GM08714 (cell line): Measurements from ENCODE around the gene FASLG.
"Not testable (repeated sequence)": the region's sequence is repeated elsewhere in the genome, so short reads cannot be mapped to it uniquely, and the experiment has no call there.

Experiments
- H3K4me3 ChIP-seq: fragments of 200-500 bp; sonication (Bioruptor generic); 2 replicates; pipeline ENCODE4 v1.5.1; 2014; ENCODE audit warnings: mild to moderate bottlenecking, low read length, inconsistent platforms
- ZNF274 ChIP-seq: IDR thresholded peaks from 2 replicates; pipeline ENCODE4 v1.6.1; 2012; ENCODE audit warnings: mild to moderate bottlenecking, low read depth, low read length

Gene FASLG

DNA sequence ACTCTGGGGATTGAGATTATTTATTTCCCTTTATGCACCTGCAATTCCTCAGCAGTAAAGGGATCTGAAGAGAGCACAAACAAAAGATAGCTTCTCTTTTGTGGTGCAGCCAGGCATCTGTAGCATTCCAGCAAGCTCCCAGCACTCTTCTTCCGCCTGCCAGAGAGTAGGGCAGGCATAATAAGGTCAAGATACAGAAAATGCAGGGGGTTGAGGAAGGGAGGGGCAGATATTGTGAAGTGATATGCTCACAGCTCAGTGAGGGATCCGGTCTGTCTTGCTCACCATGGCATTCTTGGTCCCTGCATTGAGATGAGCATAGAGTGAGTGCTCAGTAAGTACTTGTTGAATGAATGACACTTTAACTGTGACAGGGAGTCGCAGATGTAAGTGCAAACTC, 23.9 kb downstream of the FASLG start:
- no peak overlapping the region for H3K4me3 ChIP-seq
- TF ChIP-seq ZNF274: no peak

- no peak overlapping the region for H3K4me3 ChIP-seq
- no peak for TF ChIP-seq ZNF274
Measured at GRCh38 chr1:172686143-172686542, 27.2 kb downstream of the FASLG start.

DNA sequence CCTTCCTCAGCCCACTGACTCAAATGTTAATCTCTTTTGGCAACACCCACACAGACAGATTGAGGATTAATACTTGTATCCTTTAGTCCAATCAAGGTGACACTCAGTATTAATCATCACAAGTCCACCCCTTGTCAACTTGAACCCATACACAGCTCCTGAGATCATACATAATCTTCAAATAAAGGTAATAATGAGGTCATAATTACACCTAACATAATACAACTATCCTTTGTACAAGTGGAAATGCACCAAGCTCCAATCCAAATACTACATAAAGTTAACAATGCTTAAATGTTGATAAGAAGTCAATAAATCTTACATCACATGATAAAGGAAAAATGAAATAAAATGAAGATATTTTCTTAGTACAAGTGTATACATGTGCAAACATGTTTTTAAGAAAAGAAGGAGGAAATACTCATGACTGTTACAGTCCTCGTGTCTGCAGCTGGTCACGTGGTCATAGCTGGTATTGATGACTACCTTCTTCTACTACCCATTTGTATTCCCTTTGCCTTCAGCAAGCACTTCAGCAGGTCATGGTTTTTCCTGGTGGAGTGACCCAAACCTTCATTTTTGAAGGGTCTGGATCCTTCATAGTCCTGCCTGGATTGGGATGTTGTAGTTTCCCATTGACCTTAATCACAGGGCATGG, 29.7 kb downstream of the FASLG start:
- not testable (repeated sequence) for H3K4me3 ChIP-seq

DNA sequence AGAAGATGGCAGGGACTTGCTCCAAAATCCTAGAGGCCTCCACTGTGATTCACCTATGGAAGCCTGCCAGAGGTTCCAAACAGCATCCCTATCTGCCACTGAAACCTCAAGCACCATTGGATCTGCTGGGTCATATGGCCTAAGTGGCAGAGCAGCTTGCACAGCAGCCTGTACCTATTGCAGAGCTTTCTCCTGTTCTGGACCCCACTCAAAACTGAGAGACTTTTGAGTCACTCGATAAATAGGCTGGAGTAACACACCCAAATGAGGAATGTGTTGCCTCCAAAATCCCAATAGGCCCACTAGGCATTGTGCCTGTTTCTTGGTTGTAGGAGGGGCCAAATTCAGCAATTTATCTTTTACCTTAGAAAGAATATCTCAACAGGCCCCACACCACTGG, 32.0 kb downstream of the FASLG start:
- not testable (repeated sequence) for H3K4me3 ChIP-seq

DNA sequence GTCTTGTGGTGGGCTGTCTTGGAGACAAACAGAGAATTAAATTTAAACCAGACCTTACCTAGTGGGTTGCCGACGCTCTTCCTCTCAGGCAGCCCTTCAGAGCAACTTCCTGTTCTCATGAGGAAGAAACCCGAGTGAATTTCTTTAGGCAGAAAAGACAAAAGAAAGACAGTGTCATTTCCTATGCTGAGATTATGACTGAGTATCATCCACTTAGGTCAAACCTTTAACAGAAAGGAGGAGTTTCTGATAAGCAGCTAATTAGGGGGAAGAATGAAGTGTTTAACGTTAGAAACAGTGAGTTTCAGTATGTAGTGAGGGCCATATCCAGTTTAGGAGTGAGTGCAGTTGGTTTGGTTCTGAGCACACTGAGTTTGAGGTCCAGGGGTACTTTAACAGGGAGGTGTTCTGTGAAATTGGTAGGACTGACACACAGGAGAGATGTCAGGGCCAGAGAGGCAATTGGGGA, 38.7 kb downstream of the FASLG start:
- no peak overlapping the region for H3K4me3 ChIP-seq
- TF ChIP-seq ZNF274: no peak

GRCh38 chr1:172698224-172698623, 39.3 kb downstream of the FASLG start:
- no peak for TF ChIP-seq ZNF274
- no peak overlapping the region for H3K4me3 ChIP-seq

GRCh38 chr1:172699111-172699510, 40.2 kb downstream of the FASLG start:
- H3K4me3 ChIP-seq: no peak overlapping the region
- no peak for TF ChIP-seq ZNF274

DNA sequence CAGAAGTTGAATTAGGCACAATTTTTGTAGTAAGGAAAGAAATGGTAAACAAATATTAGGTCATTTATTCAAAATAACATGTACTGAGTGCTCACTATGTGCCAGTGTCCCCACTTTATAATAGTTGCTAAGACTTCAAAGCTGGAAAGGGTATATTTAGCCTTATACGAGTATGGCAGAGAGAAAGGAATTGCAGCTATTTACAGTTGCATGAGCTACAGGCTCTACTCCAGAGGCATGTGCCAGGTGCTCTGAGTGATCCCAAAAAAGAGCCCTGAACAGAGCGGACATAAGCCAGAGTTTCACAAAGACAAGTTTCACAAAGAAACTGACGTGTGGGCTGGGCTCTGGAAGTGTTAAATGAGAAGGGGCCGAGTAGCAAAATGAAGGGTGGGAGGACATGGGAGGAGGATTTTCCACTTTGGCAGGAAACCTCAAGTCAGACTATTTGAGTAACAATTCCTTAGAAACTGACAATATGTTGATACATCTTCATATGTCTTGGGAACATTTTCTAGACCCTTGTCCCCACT, 40.9 kb downstream of the FASLG start:
- H3K4me3 ChIP-seq: no peak overlapping the region

GRCh38 chr1:172700556-172700955, 41.7 kb downstream of the FASLG start:
- no peak for TF ChIP-seq ZNF274
- no peak overlapping the region for H3K4me3 ChIP-seq

More for the DNA sequence above, 40.9 kb downstream of the FASLG start:
- no peak for TF ChIP-seq ZNF274

DNA sequence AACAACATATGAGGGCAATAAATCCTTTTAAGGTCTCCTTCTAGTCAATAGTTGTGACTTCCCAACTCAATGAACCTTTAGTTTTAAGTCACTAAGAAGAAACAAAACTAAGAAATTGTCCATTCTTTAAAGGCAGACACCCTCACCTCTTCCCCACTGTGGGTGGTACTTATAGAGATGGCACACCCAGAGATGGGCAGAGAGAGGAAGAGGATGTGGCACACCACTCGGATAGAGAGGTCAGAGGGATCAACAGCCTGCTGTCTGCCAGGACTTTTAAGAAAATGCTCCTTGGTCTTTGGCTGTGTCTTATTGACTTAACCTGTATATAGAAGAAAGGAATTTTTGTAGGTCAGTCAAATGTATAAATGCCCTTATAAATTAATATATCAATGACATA, 45.1 kb downstream of the FASLG start:
- H3K4me3 ChIP-seq: no peak overlapping the region
- TF ChIP-seq ZNF274: no peak

DNA sequence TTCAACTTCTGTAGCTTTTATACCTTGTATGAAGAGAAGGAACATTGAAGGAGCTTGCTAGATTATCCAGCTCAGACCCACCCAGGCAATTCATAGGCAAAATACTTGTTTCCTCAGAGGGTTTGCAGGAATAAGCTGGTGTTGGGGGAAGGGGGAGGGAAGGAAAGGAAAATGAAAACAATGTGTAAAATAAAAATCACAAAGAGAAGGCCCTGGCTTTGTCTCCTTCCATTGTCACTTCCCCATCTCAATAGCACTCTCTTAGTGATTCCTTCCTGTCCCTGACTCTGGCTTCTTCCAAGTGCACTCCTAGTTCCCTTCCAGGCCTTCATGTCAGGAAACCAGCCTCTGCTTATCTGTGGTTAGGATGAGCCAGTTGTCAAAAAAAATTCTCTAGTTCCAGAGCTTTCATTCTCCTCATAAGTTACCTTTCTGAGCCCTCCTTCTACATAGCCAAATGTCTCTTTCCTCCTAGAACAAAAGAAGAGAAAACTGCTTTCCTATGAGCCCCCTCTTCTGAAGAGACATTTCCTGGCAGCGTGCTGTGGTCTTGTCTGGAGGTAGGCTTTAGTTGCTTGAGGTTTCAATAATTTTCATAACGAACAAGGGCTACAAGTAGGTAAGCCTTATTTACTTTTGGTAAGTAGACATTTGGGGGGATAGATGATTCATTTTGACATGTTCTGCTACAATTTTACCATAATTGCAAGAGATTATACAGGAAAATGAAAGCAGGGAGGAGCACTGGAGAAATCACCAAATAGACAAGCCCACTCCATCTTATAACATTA, 45.7 kb downstream of the FASLG start:
- no peak for TF ChIP-seq ZNF274
- H3K4me3 ChIP-seq: no peak overlapping the region

DNA sequence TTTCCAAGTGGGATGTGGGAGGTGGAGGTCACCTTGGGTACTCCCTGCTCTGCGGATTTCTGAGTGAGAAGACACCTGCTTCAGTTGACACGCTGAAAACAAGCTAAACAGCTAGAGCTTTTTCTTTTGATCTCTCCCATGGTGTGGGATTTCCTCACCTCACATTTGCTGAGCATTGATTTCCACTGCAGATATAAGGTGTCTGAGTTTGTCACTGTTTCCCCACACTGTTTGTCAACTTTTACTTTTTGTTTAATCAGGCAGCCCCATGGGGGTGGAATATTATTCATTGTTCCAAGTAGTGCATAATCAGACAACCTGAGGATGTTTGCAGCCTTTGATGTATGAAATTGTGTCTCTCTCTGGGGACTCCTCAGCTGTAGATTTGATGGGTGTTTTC, 49.5 kb downstream of the FASLG start:
- no peak overlapping the region for H3K4me3 ChIP-seq
- no peak for TF ChIP-seq ZNF274

GRCh38 chr1:172711558-172711957, 52.7 kb downstream of the FASLG start:
- no peak overlapping the region for H3K4me3 ChIP-seq
- no peak for TF ChIP-seq ZNF274

DNA sequence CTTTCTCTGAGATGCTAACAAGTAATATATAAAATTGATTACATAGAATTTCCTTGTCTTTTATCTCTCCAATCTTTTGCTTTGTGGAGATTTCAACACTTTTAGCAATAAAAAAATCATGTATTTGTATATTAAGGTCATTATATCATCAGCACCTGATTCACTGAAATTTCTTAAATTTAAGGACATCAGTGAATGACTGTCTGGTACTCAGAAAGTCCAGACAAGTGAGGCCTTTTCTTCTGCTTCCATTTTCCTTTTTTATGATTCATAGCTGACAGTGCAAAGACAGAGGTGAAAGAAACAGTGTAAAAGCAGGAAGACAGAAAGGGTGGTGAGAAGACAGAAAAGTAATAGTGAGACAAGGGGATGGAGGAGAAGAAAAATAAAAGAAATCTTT, 54.6 kb downstream of the FASLG start:
- TF ChIP-seq ZNF274: no peak
- H3K4me3 ChIP-seq: no peak overlapping the region
